Fibroblast of skin of left biceps (primary cell): ENCODE measurements around the gene LRRC40.
"Not testable (repeated sequence)": the region's sequence is repeated elsewhere in the genome, so short reads cannot be mapped to it uniquely, and the experiment has no call there.

Source experiments
- DNase-seq, 2 experiments: peaks; one replicate each; pipeline ENCODE4 v3.0.0-alpha.2; 2013; ENCODE audit warnings: low read depth in 2 of 2

Gene LRRC40

GRCh38 chr1:70205434-70206118 lies at the start of gene LRRC40:
LRRC40 (minus strand) TSS chr1:70205579; CDS start chr1:70205540, 39 bp downstream.
- peak; percentile 78 to 89 for DNase-seq

- no peak for DNase-seq
These were observed 43.4 kb upstream of the LRRC40 start for GRCh38 chr1:70248729-70249128.

DNA sequence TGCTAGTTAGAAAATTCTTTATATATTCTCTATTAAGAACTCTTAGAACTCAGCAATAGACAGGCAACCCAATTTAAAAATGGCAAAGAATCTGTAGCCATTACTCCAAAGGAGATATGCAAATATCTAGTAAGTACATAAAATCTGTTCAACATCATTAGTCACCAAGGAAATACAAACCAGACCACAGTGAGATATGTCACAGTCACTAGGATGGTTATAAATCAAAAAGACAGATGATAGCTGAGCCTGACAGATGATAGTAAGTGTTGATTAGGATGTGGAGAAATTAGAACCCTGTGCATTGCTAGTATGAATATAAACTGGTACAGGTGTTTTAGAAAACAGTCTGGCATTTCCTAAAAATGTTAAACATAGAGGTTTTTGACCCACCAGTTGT lies 42.4 kb upstream of the LRRC40 start:
- no peak for DNase-seq

GRCh38 chr1:70247122-70247521 lies 41.7 kb upstream of the LRRC40 start:
- DNase-seq, result no peak

DNA sequence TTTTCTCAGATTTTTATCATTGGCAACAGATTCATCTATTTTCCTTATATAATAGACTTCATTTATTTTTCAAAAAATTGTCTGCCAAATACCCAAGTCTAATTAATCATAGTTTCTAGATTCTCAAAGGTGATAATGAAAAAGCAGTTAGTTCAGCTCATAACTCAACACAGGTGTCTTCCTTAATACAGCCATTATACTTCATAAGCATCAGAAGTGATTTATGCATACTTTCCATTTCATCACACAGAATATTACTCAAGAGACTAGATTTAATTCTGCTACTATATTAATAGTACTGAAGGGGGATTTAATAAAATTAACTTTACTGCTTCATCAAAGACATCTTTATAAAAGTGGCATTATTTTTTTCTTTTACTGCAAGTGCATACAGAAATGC lies 34.6 kb upstream of the LRRC40 start:
- DNase-seq, result no peak

DNA sequence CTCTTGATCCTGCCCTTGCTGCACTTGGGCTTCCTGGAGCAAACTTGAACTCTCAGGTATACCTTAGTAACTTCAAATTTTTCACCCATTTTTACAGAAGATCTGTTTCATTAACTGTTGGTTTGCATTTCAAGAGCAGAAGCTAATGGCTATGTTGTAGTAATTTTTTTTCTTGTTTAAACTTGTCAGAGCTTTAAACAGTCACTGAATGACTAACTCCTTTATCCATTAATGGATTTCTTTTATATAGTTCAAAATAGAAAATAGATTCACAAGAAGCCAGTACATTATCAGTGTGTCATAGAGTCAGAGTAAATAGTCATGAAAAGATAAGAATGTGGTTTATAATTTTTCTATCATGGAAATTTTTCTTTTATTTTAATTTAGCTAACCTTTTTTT lies 29.4 kb upstream of the LRRC40 start:
- DNase-seq, result no peak

DNA sequence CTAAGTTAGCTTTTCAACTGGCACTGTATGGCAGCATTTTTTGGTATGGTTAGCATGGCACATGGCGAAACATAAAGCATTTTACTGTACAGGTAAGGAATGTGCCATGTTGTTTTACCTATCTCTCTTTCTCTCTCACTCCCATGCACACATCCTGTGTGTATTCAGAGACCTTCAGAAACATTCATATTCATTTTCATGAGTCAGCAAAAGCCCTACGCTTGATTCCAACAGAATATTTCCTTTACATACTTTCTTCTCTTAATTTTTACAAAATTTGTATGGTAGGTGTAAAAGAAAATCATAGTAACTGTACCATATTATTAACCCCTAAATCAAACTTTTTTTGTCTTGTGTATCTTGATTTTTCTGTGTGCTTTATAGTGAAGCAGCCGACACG lies 26.1 kb upstream of the LRRC40 start:
- no peak for DNase-seq

GRCh38 chr1:70228670-70229069 lies 23.3 kb upstream of the LRRC40 start:
- DNase-seq, result no peak

DNA sequence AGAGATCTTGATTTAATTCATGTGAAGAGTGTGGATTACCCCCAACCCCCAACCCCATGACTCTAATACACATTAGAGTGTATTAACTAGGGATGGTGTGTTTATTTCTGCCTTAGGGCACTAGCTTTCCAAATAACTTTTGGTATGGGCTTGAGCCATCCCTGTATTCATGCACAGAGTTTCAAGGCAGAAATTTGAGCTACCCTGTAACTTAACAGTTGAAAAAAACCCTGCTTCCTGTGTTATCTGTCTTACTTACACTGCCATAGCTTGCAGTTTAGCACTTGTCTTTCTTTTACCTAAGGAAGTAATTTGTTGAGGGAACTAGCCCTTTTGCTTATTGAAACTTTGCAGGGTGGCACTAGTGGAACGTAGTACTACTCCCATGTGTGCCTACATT lies 22.1 kb upstream of the LRRC40 start:
- DNase-seq, result no peak

DNA sequence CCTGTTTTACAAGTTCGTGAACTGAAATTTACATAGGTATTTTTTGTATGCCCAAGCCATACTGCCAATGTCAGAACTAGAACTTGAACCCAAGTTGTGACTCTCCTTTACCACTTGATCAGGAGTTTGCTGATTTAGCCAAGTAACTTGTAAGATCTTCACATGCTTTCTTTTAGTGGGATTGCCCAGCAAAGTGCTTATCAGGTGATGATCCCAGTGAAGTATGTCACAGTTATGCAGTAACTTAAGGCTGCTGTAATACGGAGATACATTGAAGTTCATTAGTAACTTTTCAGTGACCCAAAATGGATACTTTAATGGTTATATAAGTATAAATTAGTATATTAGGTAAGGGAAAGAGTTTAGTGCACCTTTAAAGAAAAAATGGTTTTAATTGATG lies 19.6 kb upstream of the LRRC40 start:
- no peak for DNase-seq

DNA sequence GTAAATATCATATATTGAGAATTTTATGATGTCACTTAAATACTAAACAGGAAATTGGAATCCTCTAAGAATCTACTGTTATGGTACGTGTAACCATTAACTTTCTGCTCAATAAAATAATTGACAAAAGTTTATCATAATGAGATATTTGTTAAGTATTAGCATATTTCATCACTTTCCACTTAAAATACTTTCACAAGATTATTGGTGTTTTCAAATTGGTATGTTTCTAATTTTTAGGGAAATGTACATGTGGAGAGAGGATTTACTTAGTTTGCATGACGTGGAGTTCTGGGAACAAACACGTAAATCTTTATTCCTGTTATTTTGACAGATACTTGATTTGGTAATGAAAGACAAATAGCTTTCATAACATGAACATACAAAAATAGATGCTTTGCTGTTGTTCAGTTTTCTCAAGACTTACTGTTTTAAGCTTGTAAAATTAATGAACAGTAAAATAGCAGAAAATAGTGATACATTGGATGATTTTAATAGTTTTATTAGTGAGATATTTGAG lies 17.4 kb upstream of the LRRC40 start:
- DNase-seq, result no peak

DNA sequence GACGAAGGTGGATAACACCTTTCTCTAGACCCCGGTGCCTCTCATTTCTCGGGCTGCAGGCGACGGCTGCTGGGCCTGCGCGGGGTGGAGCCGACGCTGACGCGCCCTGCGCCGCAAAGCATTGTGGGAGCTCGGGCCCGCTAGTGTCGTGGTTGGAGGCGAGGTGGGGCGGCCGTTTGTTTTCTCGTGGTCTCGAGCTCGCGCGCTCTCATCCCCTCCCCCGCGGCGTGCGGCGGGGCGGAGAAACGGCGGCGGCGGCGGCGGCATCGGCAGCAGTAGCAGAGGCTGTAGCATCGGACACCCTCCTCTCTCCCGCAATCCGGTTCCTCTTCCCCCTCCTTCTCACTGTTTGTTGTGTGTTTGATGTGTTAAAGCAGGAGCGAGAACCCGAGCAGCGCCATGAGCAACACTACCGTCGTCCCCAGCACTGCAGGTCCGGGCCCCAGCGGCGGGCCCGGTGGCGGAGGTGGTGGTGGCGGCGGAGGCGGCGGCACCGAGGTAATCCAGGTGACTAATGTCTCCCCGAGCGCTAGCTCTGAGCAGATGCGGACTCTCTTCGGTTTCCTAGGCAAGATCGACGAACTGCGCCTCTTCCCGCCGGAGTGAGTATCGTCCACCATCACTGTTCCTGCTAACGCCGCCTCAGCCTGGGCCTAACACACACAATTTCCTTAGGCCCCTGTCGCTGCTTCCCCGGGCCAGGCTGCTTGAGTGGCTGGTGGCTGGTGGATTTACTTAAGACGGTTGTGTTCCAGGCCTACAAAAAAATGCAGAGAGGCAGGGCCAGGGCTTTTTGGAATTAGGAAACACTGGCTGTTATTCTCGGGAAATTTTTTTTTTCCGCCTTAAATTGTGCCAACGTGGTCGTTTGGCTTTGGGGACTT lies 16.1 kb upstream of the LRRC40 start, which contains the start of gene SRSF11:
Gene SRSF11, plus strand, starts transcription at position 143 of the 884 bp plus-strand sequence. Its CDS starts 257 bp downstream, at position 400.
- peak; percentile 85 to 87 for DNase-seq

GRCh38 chr1:70220517-70221237 lies 15.3 kb upstream of the LRRC40 start:
- no peak for DNase-seq

- no peak for DNase-seq
These were observed 14.6 kb upstream of the LRRC40 start for GRCh38 chr1:70220015-70220414.

DNA sequence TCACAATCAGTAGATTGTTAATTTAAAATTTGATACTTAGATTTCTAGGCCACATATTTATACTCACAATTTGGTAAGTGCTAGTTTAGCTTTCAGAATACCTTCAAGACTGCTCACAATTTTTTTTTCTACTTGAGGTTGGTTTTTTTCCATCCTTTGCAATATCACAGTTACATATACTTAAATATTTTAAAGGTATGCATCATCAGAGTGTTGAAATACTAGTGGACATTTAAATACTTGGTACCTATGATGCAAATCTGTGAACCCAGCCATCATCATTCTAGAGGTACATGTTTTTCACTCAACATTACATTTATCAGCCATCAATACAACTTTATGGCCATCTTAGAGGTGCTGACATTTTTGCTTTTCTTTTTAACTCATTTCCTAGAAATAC lies 6.2 kb upstream of the LRRC40 start:
- no peak for DNase-seq

- DNase-seq, result no peak
These were observed 5.4 kb upstream of the LRRC40 start for GRCh38 chr1:70210820-70211219.

DNA sequence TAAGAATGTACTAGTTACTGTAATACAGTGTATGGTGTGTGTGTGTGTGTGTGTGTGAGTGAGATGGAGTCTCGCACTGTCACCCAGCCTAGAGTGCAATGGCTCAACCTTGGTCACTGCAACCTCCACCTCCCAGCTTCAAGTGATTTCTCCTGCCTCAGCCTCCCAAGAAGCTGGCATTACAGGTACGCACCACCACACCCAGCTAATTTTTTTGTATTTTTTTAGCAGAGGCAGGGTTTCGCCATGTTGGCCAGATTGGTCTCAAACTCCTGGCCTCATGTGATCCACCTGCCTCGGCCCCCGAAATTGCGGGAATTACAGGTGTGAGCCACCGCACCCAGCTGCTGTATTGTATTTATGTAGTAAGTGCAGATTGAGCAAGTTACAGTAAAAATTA lies 2.9 kb upstream of the LRRC40 start:
- DNase-seq, result no peak

- no peak for DNase-seq
These were observed 2.1 kb upstream of the LRRC40 start for GRCh38 chr1:70207492-70207891.

- DNase-seq, result not testable (repeated sequence)
These were observed 1.5 kb upstream of the LRRC40 start for GRCh38 chr1:70206833-70207232.

DNA sequence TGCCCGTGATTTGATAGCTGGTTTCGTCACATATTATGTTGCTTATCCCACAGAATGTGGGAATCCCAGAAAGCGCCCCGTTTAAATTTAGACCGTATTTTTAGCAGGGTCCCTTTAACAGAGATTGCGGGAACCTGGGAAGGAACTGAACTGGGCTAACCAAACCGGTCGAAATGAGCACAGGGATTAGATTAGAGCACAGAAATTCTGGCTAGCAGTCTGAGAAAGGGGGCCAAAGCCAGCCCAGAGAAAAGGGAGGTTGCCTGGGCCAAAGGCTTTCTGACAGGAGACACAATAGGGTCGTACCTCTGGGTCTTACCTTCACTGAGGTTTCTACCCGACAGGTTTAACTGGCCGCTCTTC lies 327 bp downstream of the LRRC40 start:
- no peak for DNase-seq

DNA sequence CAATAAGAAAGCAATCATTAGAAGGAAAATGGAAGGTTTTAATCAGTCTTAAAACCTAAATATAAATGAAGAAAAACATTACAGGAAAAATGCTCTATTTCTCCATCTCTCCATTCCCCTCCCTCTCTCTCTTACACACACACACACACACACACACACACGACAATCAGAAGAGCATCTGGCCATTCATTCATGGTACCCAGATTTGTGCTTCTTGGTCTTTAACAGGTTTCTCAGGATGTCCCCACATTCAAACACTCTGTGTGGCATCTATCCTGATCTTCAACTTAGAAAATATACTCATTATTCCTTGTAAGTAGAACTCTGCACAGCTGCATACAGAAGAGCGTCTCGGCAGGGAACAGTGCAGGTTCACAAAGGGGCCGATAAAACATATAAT lies 779 bp downstream of the LRRC40 start:
- DNase-seq, result no peak

- DNase-seq, result no peak
These were observed 1.2 kb downstream of the LRRC40 start for GRCh38 chr1:70204139-70204538.
